Hematopoietic multipotent progenitor cell (in vitro differentiated cells): ENCODE data around the gene UBXN11. TPM values are rescaled to one million over a fixed set of nuclear protein-coding genes. Genes with fewer than 3 reads are reported as not detected.
"Not testable (repeated sequence)": the region's sequence is repeated elsewhere in the genome, so short reads cannot be mapped to it uniquely, and the experiment has no call there.

ENCODE experiments used
- DNase-seq, 3 donors: peaks; one replicate each; pipeline ENCODE4 v3.0.0-alpha.2; 2011 to 2015; ENCODE audit warnings: low read depth in 2 of 3, low spot score in 2 of 3
- total RNA-seq: library from RNA; depleted of rRNA; stranded (reverse); fragments of >200 nt; gene quantifications from one replicate; pipeline ENCODE4 v1.2.3, GENCODE V29; 2012

Gene UBXN11
- total RNA-seq, 1 donor, result 18.6 TPM

- DNase-seq, result not testable (repeated sequence)
Measured at GRCh38 chr1:26307966-26308899, 1.8 kb upstream of the UBXN11 start.

- no peak for DNase-seq
Measured at GRCh38 chr1:26307363-26307781, 936 bp upstream of the UBXN11 start.

- DNase-seq, result no peak
Measured at GRCh38 chr1:26305667-26306289, 658 bp downstream of the UBXN11 start.

- DNase-seq, result no peak
Measured at GRCh38 chr1:26302733-26303405, 3.6 kb downstream of the UBXN11 start.

GRCh38 chr1:26300578-26301275, 5.7 kb downstream of the UBXN11 start:
- no peak for DNase-seq

- no peak for DNase-seq
Measured at GRCh38 chr1:26297791-26298124, 8.7 kb downstream of the UBXN11 start.

- DNase-seq, result no peak
Measured at GRCh38 chr1:26297057-26297790, 9.2 kb downstream of the UBXN11 start.

GRCh38 chr1:26296340-26297056, 9.9 kb downstream of the UBXN11 start:
- no peak for DNase-seq

GRCh38 chr1:26295194-26296138, 11.0 kb downstream of the UBXN11 start:
- DNase-seq, result no peak

GRCh38 chr1:26293911-26294463, 12.4 kb downstream of the UBXN11 start:
- DNase-seq, result no peak

- not testable (repeated sequence) for DNase-seq
Measured at GRCh38 chr1:26292735-26293134, 13.7 kb downstream of the UBXN11 start.

- DNase-seq, result no peak
Measured at GRCh38 chr1:26291939-26292338, 14.5 kb downstream of the UBXN11 start.

GRCh38 chr1:26291433-26291832, 15.0 kb downstream of the UBXN11 start:
- DNase-seq, result no peak

- no peak for DNase-seq
Measured at GRCh38 chr1:26290882-26291261, 15.6 kb downstream of the UBXN11 start.

GRCh38 chr1:26290122-26290881, 16.1 kb downstream of the UBXN11 start:
- DNase-seq, result peak in 2 of 3 donors; percentile 42 to 49

- DNase-seq, result peak in 2 of 3 donors; percentile 87 to 96
Measured at GRCh38 chr1:26289158-26290059, 17.0 kb downstream of the UBXN11 start.
